Urothelium cell line (cell line): ENCODE data around the gene MPDZ.
A peak's percentile ranks its signal among the peaks of the same experiment; 100 is the strongest.

Source experiments
- DNase-seq: peaks from one replicate; pipeline ENCODE4 v3.0.0; 2011; ENCODE audit warnings: low spot score, mixed read lengths
- FAIRE-seq: peaks from 2 replicates; lab custom pipeline; 2011; peaks lifted over from hg19 to GRCh38; lab: Jason Lieb, UNC

MPDZ gene

GRCh38 chr9:13088720-13089427 lies 190.6 kb downstream of the MPDZ start:
- peak; percentile 49 for DNase-seq
- no peak for FAIRE-seq

- DNase-seq (no peak), FAIRE-seq (no peak)
Observed at GRCh38 chr9:13083963-13084528, 195.4 kb downstream of the MPDZ start.

- no peak for FAIRE-seq
Observed at GRCh38 chr9:13083366-13083765, 196.1 kb downstream of the MPDZ start.

GRCh38 chr9:13082796-13083195 lies 196.7 kb downstream of the MPDZ start:
- DNase-seq, result no peak
- no peak for FAIRE-seq

More at GRCh38 chr9:13083366-13083765, 196.1 kb downstream of the MPDZ start:
- no peak for DNase-seq

GRCh38 chr9:13078164-13078563 lies 201.3 kb downstream of the MPDZ start:
- no peak for FAIRE-seq
- DNase-seq, result no peak

GRCh38 chr9:13076616-13077015 lies 202.9 kb downstream of the MPDZ start:
- DNase-seq, result no peak
- FAIRE-seq, result no peak

GRCh38 chr9:13071921-13072320 lies 207.6 kb downstream of the MPDZ start:
- FAIRE-seq, result no peak
- DNase-seq, result no peak

- no peak for FAIRE-seq
Observed at GRCh38 chr9:13070612-13071595, 208.6 kb downstream of the MPDZ start.

GRCh38 chr9:13069498-13069897 lies 210.0 kb downstream of the MPDZ start:
- DNase-seq (no peak), FAIRE-seq (no peak)

More at GRCh38 chr9:13070612-13071595, 208.6 kb downstream of the MPDZ start:
- no peak for DNase-seq

GRCh38 chr9:13064676-13065075 lies 214.8 kb downstream of the MPDZ start:
- no peak for DNase-seq
- FAIRE-seq, result no peak

GRCh38 chr9:13063880-13064459 lies 215.5 kb downstream of the MPDZ start:
- no peak for DNase-seq
- no peak for FAIRE-seq

GRCh38 chr9:13061390-13061789 lies 218.1 kb downstream of the MPDZ start:
- no peak for FAIRE-seq
- DNase-seq, result no peak
